HG02870 (cell line): ENCODE results near the gene TUBGCP6.

Experiments
- ATAC-seq: cut with Tn5 transposase; IDR thresholded peaks from one replicate; pipeline ENCODE4 v1.9.1; 2021; ENCODE audit warnings: mild to moderate bottlenecking, moderate library complexity; ENCODE audit not compliant: unreplicated experiment

TUBGCP6 gene

GRCh38 chr22:50266994-50267393 lies 22.2 kb upstream of the TUBGCP6 start:
- no peak for ATAC-seq

DNA sequence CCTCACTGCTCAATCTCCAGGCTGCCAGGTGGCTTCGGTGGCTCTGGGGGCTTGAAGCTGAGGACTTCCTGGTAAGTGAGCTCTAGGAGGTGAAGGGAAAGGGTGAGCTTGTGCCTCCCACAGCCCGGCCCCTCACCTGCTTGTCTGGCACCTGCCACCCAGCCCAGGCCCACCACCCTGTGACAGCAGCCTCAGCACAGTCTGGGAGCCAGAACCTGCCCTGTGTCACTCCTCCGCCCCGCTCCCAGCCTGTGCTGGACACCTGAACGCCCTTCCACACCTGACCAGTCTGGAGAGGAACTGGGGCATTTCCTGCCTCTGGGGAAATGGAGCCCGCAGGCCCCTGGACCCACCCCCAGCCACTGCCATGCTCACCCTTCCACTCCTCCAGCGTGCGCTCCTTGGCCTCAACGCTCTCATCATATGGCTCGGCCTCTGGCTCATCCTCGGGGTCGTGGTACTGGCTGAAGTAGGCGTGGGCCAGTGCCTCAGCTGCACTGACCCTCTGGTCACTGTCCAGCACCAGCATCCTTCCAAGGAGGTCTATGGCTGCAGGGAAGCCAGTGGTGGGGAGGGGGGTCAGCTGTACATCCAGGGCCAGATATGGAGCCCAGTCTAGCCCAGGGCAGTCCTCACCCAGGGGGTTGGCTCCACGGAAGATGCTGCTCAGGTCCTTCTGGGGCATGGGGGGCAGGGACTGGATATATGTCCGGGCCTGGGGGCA lies 20.3 kb upstream of the TUBGCP6 start:
- ATAC-seq = no peak

GRCh38 chr22:50264104-50264745 lies 19.4 kb upstream of the TUBGCP6 start:
- no peak for ATAC-seq

DNA sequence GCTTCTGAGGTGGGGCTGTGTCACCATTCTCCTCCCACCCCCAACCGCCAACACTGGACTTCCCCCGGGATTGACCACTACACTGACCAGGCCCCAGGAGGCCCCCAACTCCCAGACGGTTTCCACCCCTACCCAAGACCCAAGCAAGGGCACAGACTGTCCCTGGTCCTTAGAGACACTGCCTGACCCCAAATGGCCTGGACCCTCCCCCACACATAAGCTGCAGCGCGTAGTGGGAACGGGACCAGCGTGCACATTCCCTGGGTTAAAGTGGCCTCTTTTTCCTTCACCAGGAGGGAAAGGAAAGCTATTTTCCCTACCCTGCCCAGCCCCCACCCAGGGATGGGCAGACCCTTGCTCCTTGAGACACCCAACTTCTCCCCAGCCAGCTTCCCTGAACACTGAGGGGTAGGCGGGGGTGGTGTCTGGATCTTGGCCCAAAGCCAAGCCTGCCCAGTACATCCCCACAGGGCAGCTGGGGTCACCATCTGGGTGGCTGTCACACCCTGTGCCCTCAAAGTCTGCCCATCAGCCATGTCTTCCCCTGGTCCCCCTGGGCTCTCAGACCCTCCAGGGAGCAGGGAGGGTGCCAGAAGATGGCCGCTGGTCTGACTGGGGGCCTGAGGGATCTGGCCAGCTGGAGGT lies 18.3 kb upstream of the TUBGCP6 start:
- no peak for ATAC-seq

DNA sequence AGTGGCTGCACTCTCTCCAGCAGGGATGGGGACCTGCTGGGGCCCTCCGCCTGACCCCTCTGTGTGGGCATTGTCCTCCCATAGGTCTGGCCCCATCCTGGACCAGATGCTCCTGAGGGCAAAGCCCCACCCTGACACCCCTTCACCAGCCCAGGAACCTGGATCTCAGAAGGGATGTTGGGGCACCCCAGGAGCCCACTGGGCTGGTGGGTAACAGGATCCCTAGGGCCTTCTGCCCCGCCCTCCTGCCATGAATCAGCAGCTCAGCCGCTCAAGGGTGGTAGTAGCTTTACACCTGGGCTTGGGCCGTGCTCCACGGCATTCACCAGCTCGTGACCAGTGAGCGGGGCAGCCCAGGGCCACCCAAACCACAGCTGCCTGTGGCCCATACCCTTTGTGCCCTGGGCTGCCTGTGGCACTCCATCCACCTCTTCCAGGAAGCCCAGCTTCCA lies 17.7 kb upstream of the TUBGCP6 start:
- ATAC-seq = no peak

GRCh38 chr22:50261615-50262459 lies 17.0 kb upstream of the TUBGCP6 start, which contains the start of gene MAPK12:
Gene MAPK12 (minus strand): TSS chr22:50261683. CDS start chr22:50261509, 174 bp downstream.
- ATAC-seq = no peak

DNA sequence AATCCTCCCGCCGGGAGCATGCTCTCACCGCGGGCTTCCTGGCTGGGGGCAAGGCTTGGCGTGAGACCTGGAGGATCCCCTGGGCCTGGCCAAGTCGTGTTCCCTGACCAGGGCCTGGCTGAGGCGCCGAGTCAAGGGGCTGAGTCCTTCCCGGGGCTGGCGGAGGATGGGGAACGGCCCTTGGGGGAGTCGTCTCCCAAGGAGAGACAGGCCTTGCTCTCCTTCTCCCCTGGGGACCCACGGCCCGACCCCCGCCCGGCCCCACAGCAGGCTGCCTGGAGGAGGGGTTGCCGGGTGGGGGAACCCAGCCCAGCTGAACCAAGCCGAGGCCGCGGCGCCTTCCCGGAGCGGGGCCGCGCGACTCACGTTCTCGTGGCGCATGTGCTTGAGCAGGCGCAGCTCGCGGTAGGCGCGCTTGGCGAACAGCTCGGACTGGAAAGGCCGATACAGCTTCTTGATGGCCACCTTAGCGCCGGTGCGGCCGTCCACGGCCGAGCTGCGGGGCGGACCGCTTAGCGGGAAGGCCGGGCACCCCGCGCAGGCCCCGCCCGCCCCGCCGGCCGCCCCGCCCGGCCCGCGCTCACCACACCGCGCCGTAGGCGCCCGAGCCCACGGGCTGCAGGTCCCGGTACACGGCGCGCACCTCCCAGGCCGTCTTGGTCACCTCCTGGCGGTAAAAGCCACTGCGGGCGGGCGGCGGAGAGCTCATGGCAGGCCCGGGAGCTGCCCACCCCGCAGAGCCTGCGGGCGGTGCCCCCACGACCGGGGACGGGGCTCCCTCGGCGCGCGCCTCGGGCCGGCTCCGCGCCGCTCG lies 16.2 kb upstream of the TUBGCP6 start:
- ATAC-seq = no peak

DNA sequence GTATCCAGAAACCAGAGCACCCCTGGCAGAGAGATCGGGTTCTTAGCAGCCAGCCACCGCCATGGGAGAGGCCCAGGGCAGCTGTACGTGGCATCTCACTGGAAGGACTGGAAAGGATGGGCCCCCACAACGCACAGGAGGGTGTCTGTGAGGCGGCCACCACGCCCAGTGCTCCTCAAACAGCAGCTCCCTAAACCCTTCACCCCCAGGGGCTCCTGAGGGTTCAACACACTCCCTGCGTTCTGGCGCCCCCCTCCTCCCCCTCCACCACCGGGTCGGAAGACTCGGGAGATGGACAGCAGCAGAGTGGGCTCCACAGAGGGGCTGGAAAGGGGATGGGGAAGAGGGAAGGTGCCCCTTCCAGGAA lies 15.6 kb upstream of the TUBGCP6 start:
- ATAC-seq = no peak

DNA sequence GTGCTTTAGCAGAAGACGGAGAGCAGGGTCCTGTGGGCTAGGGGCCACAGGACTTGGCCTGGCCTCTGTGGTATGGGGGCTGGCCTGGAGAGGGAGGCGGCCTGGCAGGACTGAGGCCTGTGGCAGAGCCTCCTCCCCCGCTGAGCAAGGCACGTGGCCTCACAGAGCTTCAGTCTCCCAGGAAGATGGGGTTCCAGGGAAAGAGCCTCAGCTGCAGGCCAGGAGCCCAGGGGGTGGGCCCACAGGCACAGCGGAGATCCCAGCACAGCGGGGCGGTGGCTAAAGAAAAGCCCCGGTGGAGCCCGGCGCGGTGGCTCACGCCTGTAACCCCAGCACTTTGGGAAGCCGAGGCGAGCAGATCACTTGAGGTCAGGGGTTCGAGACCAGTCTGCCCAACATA lies 14.5 kb upstream of the TUBGCP6 start:
- ATAC-seq = no peak

DNA sequence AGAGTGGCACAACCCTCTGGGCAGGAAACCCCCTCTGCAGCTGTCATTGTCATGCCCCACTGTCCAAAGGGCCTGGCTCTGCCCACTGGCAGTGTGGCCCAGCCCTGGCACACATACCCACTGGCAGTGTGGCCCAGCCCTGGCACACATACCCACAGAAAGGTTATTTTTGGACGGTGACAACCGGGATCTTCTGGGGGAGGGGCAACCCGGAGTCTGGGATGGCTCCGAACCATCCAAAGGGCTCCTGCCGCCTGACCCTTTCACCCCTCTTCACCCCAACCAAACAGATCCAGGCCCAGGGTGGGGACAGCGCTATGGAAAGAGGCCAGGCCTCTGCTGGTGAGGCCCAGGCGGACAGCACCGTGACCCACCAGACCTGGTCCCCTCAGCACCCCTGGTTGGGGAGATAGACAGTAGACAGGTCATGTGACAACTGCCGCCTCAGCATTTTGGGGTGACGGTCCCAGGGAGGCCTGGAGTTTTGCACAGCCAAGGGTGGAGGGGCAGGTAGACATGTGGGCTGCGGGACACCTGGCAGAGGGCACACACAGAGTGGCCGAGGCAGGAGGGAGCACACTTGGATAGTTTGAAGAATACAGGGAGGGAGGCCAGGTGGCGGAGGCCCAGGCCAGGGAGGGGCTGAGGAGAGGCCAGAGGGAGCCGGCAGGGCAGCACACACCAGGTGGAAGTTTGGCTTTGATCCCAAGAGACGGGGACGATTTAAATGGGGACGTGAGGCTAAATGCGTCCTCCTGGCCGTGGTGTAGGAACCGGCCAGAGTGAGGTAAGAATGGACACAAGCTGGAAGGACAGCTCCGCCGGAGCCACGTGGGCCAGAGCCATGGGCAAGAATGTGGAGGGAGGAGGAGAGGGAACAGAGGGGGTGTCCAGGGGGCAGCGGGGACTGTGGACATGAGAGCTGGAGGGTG lies 13.8 kb upstream of the TUBGCP6 start:
- no peak for ATAC-seq

GRCh38 chr22:50257451-50258360 lies 12.9 kb upstream of the TUBGCP6 start:
- no peak for ATAC-seq

DNA sequence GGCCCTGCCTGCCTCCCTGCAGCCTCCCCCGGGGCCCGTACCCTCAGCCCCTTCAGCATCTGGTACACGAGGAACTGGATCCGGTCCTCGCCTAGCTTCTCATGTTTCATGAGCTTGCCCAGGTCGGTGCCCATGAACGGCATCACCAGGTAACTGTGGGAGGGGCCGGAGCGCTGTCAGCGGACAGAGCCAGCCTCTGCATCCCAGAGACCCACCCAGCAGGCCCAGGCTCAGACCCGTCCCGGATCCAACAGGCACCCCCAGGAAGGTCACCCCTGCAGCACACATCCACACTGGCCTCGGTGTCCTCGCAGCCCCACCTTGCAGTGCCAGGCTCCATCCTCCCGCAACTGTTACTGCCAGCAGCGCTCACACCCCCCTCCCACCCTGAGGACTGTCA lies 12.2 kb upstream of the TUBGCP6 start:
- ATAC-seq = no peak

GRCh38 chr22:50256258-50256862 lies 11.5 kb upstream of the TUBGCP6 start:
- ATAC-seq = no peak

- ATAC-seq = no peak
These were observed 10.8 kb upstream of the TUBGCP6 start for GRCh38 chr22:50255607-50256006.

- no peak for ATAC-seq
These were observed 10.3 kb upstream of the TUBGCP6 start for GRCh38 chr22:50255099-50255498.

- ATAC-seq = no peak
These were observed 9.1 kb upstream of the TUBGCP6 start for GRCh38 chr22:50253941-50254340.

- ATAC-seq = no peak
These were observed 8.5 kb upstream of the TUBGCP6 start for GRCh38 chr22:50253046-50253915.
